Parathyroid adenoma (tissue), 2 donors: Measurements from ENCODE around the gene PRUNE2.

Experiments
- H2AFZ ChIP-seq: fragments of 300-600 bp; sonication (generic); one replicate; pipeline ENCODE4 v1.7.0; 2017; ENCODE audit warnings: antibody characterized with exemption, mild to moderate bottlenecking
- H3K27ac ChIP-seq: fragments of 300-600 bp; sonication (generic); one replicate; pipeline ENCODE4 v1.7.0; 2017
- H3K27me3 ChIP-seq: fragments of 300-600 bp; sonication (generic); one replicate; pipeline ENCODE4 v1.7.0; 2017; ENCODE audit warnings: low read length; ENCODE audit not compliant: control insufficient read depth, insufficient read depth
- H3K36me3 ChIP-seq: fragments of 300-600 bp; sonication (generic); one replicate; pipeline ENCODE4 v1.7.0; 2017; ENCODE audit warnings: low read length; ENCODE audit not compliant: control insufficient read depth, insufficient read depth
- H3K4me1 ChIP-seq: fragments of 300-600 bp; sonication (generic); one replicate; pipeline ENCODE4 v1.7.0; 2017; ENCODE audit warnings: control low read depth
- H3K4me2 ChIP-seq: fragments of 300-600 bp; sonication (generic); one replicate; pipeline ENCODE4 v1.7.0; 2017; ENCODE audit warnings: low read length
- H3K4me3 ChIP-seq: fragments of 300-600 bp; sonication (generic); one replicate; pipeline ENCODE4 v1.7.0; 2017; ENCODE audit warnings: low read depth, low read length
- H3K79me2 ChIP-seq: fragments of 300-600 bp; sonication (generic); one replicate; pipeline ENCODE4 v1.7.0; 2017; ENCODE audit warnings: control low read depth
- H3K9ac ChIP-seq: fragments of 300-600 bp; sonication (generic); one replicate; pipeline ENCODE4 v1.7.0; 2017; ENCODE audit warnings: mild to moderate bottlenecking
- H3K9me3 ChIP-seq: fragments of 300-600 bp; sonication (generic); one replicate; pipeline ENCODE4 v1.7.0; 2017; ENCODE audit warnings: low read length; ENCODE audit not compliant: control insufficient read depth
- CTCF ChIP-seq: fragments of 300-600 bp; sonication (generic); IDR thresholded peaks from one replicate; pipeline ENCODE4 v1.7.0; 2017; ENCODE audit warnings: antibody characterized with exemption, mild to moderate bottlenecking
- donor health status: primary hyperparathyroidism.

PRUNE2 gene

GRCh38 chr9:76895186-76895585 is 10.7 kb downstream of the PRUNE2 start:
- no peak overlapping the region for H3K27ac ChIP-seq
- H3K79me2 ChIP-seq = no peaks in the 10 kb centered on the region
- H3K36me3 ChIP-seq = no peaks in the 10 kb centered on the region
- no peak overlapping the region for H2AFZ ChIP-seq
- H3K9me3 ChIP-seq = no peaks in the 10 kb centered on the region
- H3K4me2 ChIP-seq = no peak overlapping the region
- H3K9ac ChIP-seq = no peak overlapping the region
- H3K4me3 ChIP-seq = no peak overlapping the region
- TF ChIP-seq CTCF = no peak
- no peaks in the 10 kb centered on the region for H3K4me1 ChIP-seq
- no peaks in the 10 kb centered on the region for H3K27me3 ChIP-seq

GRCh38 chr9:76894198-76894597 is 11.7 kb downstream of the PRUNE2 start:
- H3K27ac ChIP-seq = no peak overlapping the region
- H3K79me2 ChIP-seq = no peaks in the 10 kb centered on the region
- H3K9me3 ChIP-seq = no peaks in the 10 kb centered on the region
- H3K36me3 ChIP-seq = no peaks in the 10 kb centered on the region
- no peak overlapping the region for H3K9ac ChIP-seq
- H2AFZ ChIP-seq = no peak overlapping the region
- TF ChIP-seq CTCF = no peak
- no peaks in the 10 kb centered on the region for H3K4me1 ChIP-seq
- no peak overlapping the region for H3K4me3 ChIP-seq
- H3K27me3 ChIP-seq = no peaks in the 10 kb centered on the region
- H3K4me2 ChIP-seq = no peak overlapping the region

- Histone ChIP-seq H3K36me3 (no peaks in the 10 kb centered on the region), H3K27me3 (no peaks in the 10 kb centered on the region), H3K9me3 (no peaks in the 10 kb centered on the region), H3K79me2 (no peaks in the 10 kb centered on the region), H2AFZ (no peak overlapping the region), H3K27ac (no peak overlapping the region), H3K4me3 (no peak overlapping the region), H3K4me1 (no peaks in the 10 kb centered on the region), H3K4me2 (no peak overlapping the region), H3K9ac (no peak overlapping the region)
- TF ChIP-seq CTCF = no peak
Measured at GRCh38 chr9:76893395-76893932, 12.4 kb downstream of the PRUNE2 start.

GRCh38 chr9:76891874-76892273 is 14.0 kb downstream of the PRUNE2 start:
- TF ChIP-seq CTCF = no peak
- no peaks in the 10 kb centered on the region for H3K79me2 ChIP-seq
- H2AFZ ChIP-seq = no peak overlapping the region
- no peak overlapping the region for H3K4me2 ChIP-seq
- no peak overlapping the region for H3K4me3 ChIP-seq
- H3K27ac ChIP-seq = no peak overlapping the region
- H3K36me3 ChIP-seq = no peaks in the 10 kb centered on the region
- H3K4me1 ChIP-seq = no peaks in the 10 kb centered on the region
- H3K9me3 ChIP-seq = no peaks in the 10 kb centered on the region
- H3K9ac ChIP-seq = no peak overlapping the region
- no peaks in the 10 kb centered on the region for H3K27me3 ChIP-seq

- Histone ChIP-seq H3K9me3 (no peaks in the 10 kb centered on the region), H3K4me2 (no peak overlapping the region), H3K4me1 (no peaks in the 10 kb centered on the region), H3K9ac (no peak overlapping the region), H3K27me3 (no peaks in the 10 kb centered on the region), H3K27ac (no peak overlapping the region), H2AFZ (no peak overlapping the region), H3K36me3 (no peaks in the 10 kb centered on the region), H3K79me2 (no peaks in the 10 kb centered on the region), H3K4me3 (no peak overlapping the region)
- TF ChIP-seq CTCF = no peak
Measured at GRCh38 chr9:76891279-76891678, 14.6 kb downstream of the PRUNE2 start.
